Peyer's patch (tissue), 4 donors: Measurements from ENCODE around the gene CEACAM5.

ENCODE experiments used
- CTCF ChIP-seq, 6 experiments: fragments of 450-650 bp in 4 of 6; fragments of 200-600 bp in 2 of 6; sonication (generic) in 1 of 6; IDR thresholded peaks; one replicate each; pipeline ENCODE4 v1.5.1; 2017 to 2019; ENCODE audit warnings: antibody characterized with exemption in 6 of 6, mild to moderate bottlenecking in 3 of 6, moderate library complexity in 1 of 6
- POLR2A ChIP-seq, 2 donors: fragments of 450-650 bp; IDR thresholded peaks; one replicate each; pipeline ENCODE4 v1.5.1; 2017; ENCODE audit warnings: antibody characterized with exemption in 2 of 2, mild to moderate bottlenecking in 2 of 2, moderate library complexity in 2 of 2

GRCh38 chr19:41688098-41688497 lies 20.3 kb upstream of the CEACAM5 start, which contains the start of gene CEACAM7:
- no peak for TF ChIP-seq CTCF (IDR thresholded peaks at IDR 0.05)
- no peak for TF ChIP-seq POLR2A (IDR thresholded peaks at IDR 0.05)
